Hepatocyte (in vitro differentiated cells): Measurements from ENCODE around the gene PCSK6. TPM values are rescaled to one million over a fixed set of nuclear protein-coding genes. Genes with fewer than 3 reads are reported as not detected.

Experiments used
- DNase-seq: peaks from one replicate; pipeline ENCODE4 v3.0.0-alpha.2; 2016; ENCODE audit warnings: low spot score
- H2AFZ ChIP-seq: fragments of 200-600 bp; sonication (generic); 2 replicates; pipeline ENCODE4 v1.6.0; 2016; ENCODE audit warnings: antibody characterized with exemption, mild to moderate bottlenecking
- H3K27ac ChIP-seq: fragments of 200-600 bp; sonication (generic); 2 replicates; pipeline ENCODE4 v1.5.1; 2016; ENCODE audit warnings: mild to moderate bottlenecking
- H3K27me3 ChIP-seq: fragments of 200-600 bp; sonication (generic); 2 replicates; pipeline ENCODE4 v1.6.1; 2016
- H3K36me3 ChIP-seq: fragments of 200-600 bp; sonication (generic); replicated peaks from 2 replicates; pipeline ENCODE4 v1.5.1; 2016; ENCODE audit warnings: low read depth; ENCODE audit not compliant: insufficient read depth
- H3K4me1 ChIP-seq: fragments of 200-600 bp; sonication (generic); 2 replicates; pipeline ENCODE4 v1.5.1; 2016; ENCODE audit warnings: mild to moderate bottlenecking, moderate library complexity; ENCODE audit not compliant: insufficient read depth
- H3K4me2 ChIP-seq: fragments of 200-600 bp; sonication (generic); 2 replicates; pipeline ENCODE4 v1.6.0; 2016
- H3K4me3 ChIP-seq: fragments of 200-600 bp; sonication (generic); 2 replicates; pipeline ENCODE4 v1.5.1; 2016; ENCODE audit warnings: mild to moderate bottlenecking
- H3K79me2 ChIP-seq: fragments of 200-600 bp; sonication (generic); 2 replicates; pipeline ENCODE4 v1.6.0; 2017; ENCODE audit warnings: mild to moderate bottlenecking
- H3K9me2 ChIP-seq: fragments of 200-600 bp; sonication (generic); replicated peaks from 2 replicates; pipeline ENCODE4 v1.6.0; 2017; ENCODE audit warnings: mild to moderate bottlenecking; ENCODE audit not compliant: insufficient read depth
- H3K9me3 ChIP-seq: fragments of 200-600 bp; sonication (generic); 2 replicates; pipeline ENCODE4 v1.5.1; 2016; ENCODE audit warnings: low read depth, mild to moderate bottlenecking
- H4K20me1 ChIP-seq: fragments of 200-600 bp; sonication (generic); 2 replicates; pipeline ENCODE4 v1.6.0; 2016; ENCODE audit warnings: mild to moderate bottlenecking; ENCODE audit not compliant: insufficient read depth, poor library complexity, severe bottlenecking
- EZH2 ChIP-seq: fragments of 200-600 bp; sonication (generic); IDR thresholded peaks from 2 replicates; pipeline ENCODE4 v1.6.1; 2016; ENCODE audit warnings: antibody characterized with exemption, mild to moderate bottlenecking, borderline replicate concordance
- EZH2phosphoT487 ChIP-seq: fragments of 200-600 bp; sonication (generic); IDR thresholded peaks from one replicate; pipeline ENCODE4 v1.6.1; 2018; ENCODE audit warnings: antibody characterized with exemption, mild to moderate bottlenecking, low read depth, moderate library complexity; ENCODE audit not compliant: unreplicated experiment, severe bottlenecking
- WGBS: methylation state at CpG from one replicate; pipeline ENCODE4 v1.1.6; 2016; ENCODE audit warnings: low lambda C conversion rate; ENCODE audit errors: missing lambda C conversion rate; 5-methylcytosine and 5-hydroxymethylcytosine counted together
- polyA plus RNA-seq: library from polyadenylated mRNA; unstranded; fragments of >200 nt; fragmentation: Nextera tagmentation; extraction: Ambion mirVana; gene quantifications from 2 replicates; pipeline ENCODE4 v1.2.1, GENCODE V29; 2016
- total RNA-seq: library from RNA; depleted of rRNA; stranded (reverse); fragments of >200 nt; gene quantifications from 2 replicates; pipeline ENCODE4 v1.2.3, GENCODE V29; 2014
- TF ChIP-seq, protein P1 (sequence below): fragments of 200-600 bp; sonication (generic); IDR thresholded peaks from 2 replicates; pipeline ENCODE4 v1.5.1; 2016; ENCODE audit warnings: antibody characterized with exemption, mild to moderate bottlenecking; ENCODE audit not compliant: poor library complexity

The PCSK6 gene
- total and polyA plus RNA-seq, 2 experiments from 2014 or later, result 31.7 to 40.5 TPM

DNA sequence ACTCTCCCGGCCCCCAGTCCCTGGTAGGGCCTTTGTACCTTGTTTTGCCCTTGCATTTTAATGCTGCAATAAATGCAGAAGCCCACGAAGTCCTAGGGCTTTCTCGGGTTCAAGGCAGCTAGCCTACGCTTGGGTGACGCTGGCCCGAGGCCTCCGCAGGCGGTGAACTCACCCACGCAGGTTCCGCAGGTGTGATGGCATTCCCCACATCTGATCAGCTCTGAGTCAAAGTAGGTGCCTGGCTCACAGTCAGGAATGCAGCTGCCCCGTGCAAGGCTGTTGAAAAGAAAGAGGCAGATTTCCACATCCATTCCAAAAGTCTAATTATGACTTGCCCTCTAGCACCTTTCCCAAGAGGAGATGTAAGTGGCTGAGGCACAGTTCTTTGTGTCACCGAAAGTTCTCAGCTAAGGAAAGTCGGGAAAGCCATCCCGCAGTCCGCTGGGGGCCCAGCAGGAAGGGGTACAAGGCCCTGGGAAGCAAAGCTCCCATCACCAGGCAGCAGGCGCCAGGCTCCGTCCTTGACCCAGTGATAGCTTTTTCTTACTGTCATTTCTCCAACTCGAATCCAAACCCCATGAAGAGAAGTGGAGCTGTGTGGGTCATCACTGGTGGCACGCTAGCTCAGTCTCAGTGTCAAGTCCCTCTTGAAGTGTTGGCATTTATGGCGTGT is 171.2 kb downstream of the PCSK6 start:
- TF ChIP-seq EZH2phosphoT487 (no peak), EZH2 (no peak)
- TF ChIP-seq, protein P1, sequence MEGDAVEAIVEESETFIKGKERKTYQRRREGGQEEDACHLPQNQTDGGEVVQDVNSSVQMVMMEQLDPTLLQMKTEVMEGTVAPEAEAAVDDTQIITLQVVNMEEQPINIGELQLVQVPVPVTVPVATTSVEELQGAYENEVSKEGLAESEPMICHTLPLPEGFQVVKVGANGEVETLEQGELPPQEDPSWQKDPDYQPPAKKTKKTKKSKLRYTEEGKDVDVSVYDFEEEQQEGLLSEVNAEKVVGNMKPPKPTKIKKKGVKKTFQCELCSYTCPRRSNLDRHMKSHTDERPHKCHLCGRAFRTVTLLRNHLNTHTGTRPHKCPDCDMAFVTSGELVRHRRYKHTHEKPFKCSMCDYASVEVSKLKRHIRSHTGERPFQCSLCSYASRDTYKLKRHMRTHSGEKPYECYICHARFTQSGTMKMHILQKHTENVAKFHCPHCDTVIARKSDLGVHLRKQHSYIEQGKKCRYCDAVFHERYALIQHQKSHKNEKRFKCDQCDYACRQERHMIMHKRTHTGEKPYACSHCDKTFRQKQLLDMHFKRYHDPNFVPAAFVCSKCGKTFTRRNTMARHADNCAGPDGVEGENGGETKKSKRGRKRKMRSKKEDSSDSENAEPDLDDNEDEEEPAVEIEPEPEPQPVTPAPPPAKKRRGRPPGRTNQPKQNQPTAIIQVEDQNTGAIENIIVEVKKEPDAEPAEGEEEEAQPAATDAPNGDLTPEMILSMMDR, result no peak
- no peak overlapping the region for H2AFZ ChIP-seq

DNA sequence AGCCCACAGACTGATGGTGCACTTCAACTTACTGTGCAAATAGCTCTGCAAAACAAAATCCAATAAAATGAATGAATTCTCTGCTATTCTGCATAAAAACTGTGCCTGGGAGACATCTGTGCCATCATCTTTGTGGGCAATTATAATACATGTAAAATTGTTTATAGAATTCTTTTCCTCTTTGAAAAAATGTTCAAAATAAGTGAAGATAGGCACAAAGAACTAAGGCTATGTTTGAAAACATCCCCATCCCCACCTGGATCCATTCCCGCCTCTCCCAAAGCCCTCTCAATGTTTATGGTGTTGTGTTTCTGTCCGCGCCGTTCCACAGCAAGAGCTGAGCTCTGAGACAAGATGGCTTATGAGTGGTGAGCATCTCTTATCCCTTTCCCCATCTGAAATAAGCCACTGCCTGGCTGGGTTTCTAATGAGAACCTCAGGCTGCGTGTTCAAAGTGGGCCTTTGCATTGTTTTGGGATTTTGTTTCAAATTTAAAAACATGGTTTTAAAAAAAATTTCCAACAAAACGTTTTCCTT is 172.1 kb downstream of the PCSK6 start:
- Histone ChIP-seq H3K27ac (no peak overlapping the region), H3K4me1 (no peaks in the 10 kb centered on the region), H3K79me2 (no peaks in the 10 kb centered on the region), H3K4me2 (no peak overlapping the region), H3K9me3 (no peaks in the 10 kb centered on the region), H3K27me3 (no peaks in the 10 kb centered on the region), H3K4me3 (no peak overlapping the region), H2AFZ (no peak overlapping the region), H3K36me3 (no peaks in the 10 kb centered on the region), H4K20me1 (no peaks in the 10 kb centered on the region), H3K9me2 (no peaks in the 10 kb centered on the region)
- no peak for DNase-seq
- TF ChIP-seq, protein P1, result no peak
- no peak for TF ChIP-seq EZH2
- TF ChIP-seq EZH2phosphoT487, result no peak
- WGBS, result 80% methylated on average over 6 of the region's 6 CpGs

More for the DNA sequence above, 171.2 kb downstream of the PCSK6 start:
- WGBS, result 94% methylated on average over 20 of the region's 20 CpGs
- no peaks in the 10 kb centered on the region for H4K20me1 ChIP-seq
- DNase-seq, result no peak
- H3K27me3 ChIP-seq, result no peaks in the 10 kb centered on the region
- H3K9me3 ChIP-seq, result no peaks in the 10 kb centered on the region
- H3K4me2 ChIP-seq, result no peak overlapping the region
- no peaks in the 10 kb centered on the region for H3K79me2 ChIP-seq
- H3K9me2 ChIP-seq, result no peaks in the 10 kb centered on the region
- no peaks in the 10 kb centered on the region for H3K4me1 ChIP-seq
- no peaks in the 10 kb centered on the region for H3K36me3 ChIP-seq
- no peak overlapping the region for H3K4me3 ChIP-seq
- no peak overlapping the region for H3K27ac ChIP-seq

- Histone ChIP-seq H3K9me3 (no peaks in the 10 kb centered on the region), H3K27ac (no peak overlapping the region), H3K4me3 (no peak overlapping the region), H4K20me1 (no peaks in the 10 kb centered on the region), H3K9me2 (no peaks in the 10 kb centered on the region), H3K27me3 (no peaks in the 10 kb centered on the region), H3K79me2 (no peaks in the 10 kb centered on the region), H3K4me1 (no peaks in the 10 kb centered on the region), H2AFZ (no peak overlapping the region), H3K36me3 (no peaks in the 10 kb centered on the region), H3K4me2 (no peak overlapping the region)
- TF ChIP-seq, protein P1, result no peak
- TF ChIP-seq EZH2 (no peak), EZH2phosphoT487 (no peak)
- 90% methylated on average over 5 of the region's 5 CpGs for WGBS
- no peak for DNase-seq
These were observed 173.0 kb downstream of the PCSK6 start for GRCh38 chr15:101316529-101316928.
